RWPE1 (cell line): ENCODE results near the gene ZNF827.

Experiments
- CTCF ChIA-PET: fragments of 350-600 bp; sonication (Branson Sonifier 250); formaldehyde crosslinking; extraction: SDS; loops from one replicate; lab custom pipeline; 2021; lab: Yijun Ruan, JAX
- POLR2A ChIA-PET: fragments of 400-600 bp; formaldehyde crosslinking; extraction: SDS; loops from one replicate; lab custom pipeline; 2020; ENCODE audit warnings: antibody characterized with exemption; ENCODE audit not compliant: low non-redundant PET; lab: Yijun Ruan, JAX
- DNase-seq: peaks from one replicate; pipeline ENCODE4 v3.0.0; 2012; ENCODE audit warnings: low spot score
- H3K27ac ChIP-seq: fragments of 450-650 bp; 2 replicates; pipeline ENCODE4 v1.5.1; 2017
- TF ChIP-seq, protein P1 (sequence below): fragments of 450-650 bp; conservative IDR thresholded peaks from 2 replicates; pipeline ENCODE4 v1.5.1; 2017; ENCODE audit warnings: low read depth, mild to moderate bottlenecking

Gene ZNF827

DNA sequence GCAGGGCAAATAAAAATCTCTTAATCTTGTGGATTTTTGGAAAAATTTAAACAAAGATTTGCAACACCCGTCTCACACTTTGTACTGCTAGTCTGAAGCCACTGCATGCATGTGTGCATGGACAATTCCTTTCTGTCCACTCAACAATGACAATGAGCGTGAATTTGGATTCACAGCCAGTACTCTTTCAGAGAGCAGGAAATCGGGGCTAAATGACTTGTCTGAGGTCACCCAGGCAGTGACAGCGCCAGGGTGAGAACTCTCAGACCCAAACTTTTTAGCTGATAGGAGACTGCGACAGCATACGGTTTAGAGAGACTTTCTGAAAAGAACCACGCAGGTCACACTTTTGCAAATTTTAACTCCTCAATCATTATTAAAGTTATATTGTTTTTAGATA, 90.9 kb downstream of the ZNF827 start:
- ChIA-PET CTCF (interaction anchor here (0.5 to 0.6 kb wide), 2 partner anchors 12 to 177 kb away, joined by 3 to 4 read pairs; no protein-coding TSS in a partner anchor), POLR2A (no interaction called here)
- DNase-seq, result no peak
- H3K27ac ChIP-seq, result no peak overlapping the region
- TF ChIP-seq, protein P1, sequence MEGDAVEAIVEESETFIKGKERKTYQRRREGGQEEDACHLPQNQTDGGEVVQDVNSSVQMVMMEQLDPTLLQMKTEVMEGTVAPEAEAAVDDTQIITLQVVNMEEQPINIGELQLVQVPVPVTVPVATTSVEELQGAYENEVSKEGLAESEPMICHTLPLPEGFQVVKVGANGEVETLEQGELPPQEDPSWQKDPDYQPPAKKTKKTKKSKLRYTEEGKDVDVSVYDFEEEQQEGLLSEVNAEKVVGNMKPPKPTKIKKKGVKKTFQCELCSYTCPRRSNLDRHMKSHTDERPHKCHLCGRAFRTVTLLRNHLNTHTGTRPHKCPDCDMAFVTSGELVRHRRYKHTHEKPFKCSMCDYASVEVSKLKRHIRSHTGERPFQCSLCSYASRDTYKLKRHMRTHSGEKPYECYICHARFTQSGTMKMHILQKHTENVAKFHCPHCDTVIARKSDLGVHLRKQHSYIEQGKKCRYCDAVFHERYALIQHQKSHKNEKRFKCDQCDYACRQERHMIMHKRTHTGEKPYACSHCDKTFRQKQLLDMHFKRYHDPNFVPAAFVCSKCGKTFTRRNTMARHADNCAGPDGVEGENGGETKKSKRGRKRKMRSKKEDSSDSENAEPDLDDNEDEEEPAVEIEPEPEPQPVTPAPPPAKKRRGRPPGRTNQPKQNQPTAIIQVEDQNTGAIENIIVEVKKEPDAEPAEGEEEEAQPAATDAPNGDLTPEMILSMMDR, result no peak

DNA sequence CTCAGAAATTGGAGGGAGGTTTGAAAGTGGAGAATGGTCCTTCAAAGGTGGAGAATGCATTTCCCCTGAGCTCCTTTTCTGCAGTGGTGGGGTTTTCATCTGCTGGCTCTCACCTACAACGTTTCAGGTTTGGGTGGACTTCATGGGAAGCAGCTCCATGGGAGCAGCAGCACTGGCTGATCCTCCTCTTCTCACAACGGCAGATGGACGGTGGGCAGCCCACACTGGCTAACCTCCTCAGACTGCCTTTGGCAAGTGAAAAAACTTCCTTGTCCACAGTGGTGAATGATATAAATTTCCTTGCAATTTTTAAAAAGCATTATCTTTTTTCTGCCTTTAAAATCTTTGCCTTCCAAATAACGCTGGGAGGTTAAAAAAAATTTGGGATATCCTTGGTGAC, 93.5 kb downstream of the ZNF827 start:
- ChIA-PET CTCF (no interaction called here), POLR2A (no interaction called here)
- DNase-seq, result no peak
- no peak overlapping the region for H3K27ac ChIP-seq
- TF ChIP-seq, protein P1, result no peak

DNA sequence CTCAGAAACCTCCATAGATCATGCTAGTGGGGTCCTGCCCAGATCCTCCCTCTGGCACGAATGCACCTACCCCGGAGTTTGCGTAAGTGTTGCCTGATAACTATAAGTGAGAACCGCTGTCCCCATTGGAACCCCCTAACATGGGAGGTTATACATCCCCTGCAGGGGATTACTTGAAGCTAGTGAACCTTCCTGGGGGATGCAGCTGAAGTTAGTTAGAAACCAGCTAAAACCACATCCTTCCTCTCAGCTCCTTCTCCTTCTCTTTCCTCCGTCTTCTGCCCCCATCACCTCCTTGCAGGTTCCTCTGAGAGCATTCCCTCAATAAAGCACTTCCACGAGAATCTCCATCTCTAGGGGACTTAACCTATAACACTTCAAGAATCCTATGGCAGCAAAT, 95.0 kb downstream of the ZNF827 start:
- DNase-seq, result no peak
- POLR2A ChIA-PET, result no interaction called here
- H3K27ac ChIP-seq, result no peak overlapping the region; the same call in 1 of the 2 replicates
- TF ChIP-seq, protein P1, result no peak
- CTCF ChIA-PET, result no interaction called here

DNA sequence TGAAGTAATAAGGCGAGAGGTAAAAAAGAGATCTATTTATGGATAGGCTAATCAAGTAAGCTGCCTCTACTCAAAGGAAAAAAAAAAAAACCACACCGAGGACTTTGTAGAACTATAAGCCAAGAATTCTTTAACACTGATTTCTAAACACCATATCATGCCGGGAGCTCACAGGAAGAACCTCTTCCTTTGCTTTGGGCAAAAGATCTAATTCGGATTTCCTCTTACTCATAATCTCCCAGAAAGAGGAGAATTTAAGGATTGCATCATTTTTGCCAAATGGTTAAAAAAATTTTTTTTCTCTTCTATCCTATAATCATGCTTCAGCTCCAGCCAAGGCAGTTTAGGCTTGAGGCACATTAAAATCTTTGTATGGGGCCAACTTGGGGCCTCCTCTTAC, 95.5 kb downstream of the ZNF827 start:
- H3K27ac ChIP-seq, result no peak overlapping the region
- ChIA-PET CTCF (interaction anchor here (0.5 kb wide), 1 partner anchor 38 kb away, joined by 3 read pairs; no protein-coding TSS in a partner anchor), POLR2A (no interaction called here)
- TF ChIP-seq, protein P1, result no peak
- peak; percentile 15 for DNase-seq

DNA sequence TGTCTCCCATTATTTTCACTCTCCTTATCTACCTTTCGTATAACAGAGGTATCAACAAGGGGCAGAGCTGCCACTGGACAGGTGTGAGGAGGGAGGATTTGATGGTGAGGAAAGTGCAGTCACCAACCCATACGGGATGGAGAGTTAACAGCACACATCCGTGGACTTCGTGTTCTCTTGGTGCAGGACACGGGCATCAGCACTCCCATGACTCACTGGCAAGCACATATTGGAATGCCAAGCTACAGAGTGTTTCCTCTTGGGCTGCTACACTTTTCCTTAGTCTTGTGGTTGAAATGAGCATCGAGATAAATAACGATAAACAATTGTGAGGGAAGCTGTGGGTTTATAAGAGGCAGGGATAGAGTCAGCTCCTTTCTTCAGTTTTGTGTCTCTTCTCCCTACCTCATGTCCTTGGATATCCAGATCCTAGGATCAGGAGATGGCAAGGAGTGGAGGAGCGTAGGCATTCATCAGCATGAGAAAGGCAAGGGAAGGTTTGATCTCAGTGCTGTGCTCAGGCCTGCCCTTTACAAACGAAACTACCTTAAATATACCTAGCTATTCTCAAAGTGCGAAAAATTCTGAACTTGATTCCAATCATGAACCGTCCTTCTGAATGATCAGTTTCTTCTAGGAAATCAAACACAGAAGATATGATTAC, 96.3 kb downstream of the ZNF827 start:
- CTCF ChIA-PET, result interaction anchor here (1.0 kb wide), 1 partner anchor 10 kb away, joined by 3 read pairs; no protein-coding TSS in a partner anchor
- TF ChIP-seq, protein P1, result no peak
- no peak for DNase-seq
- POLR2A ChIA-PET, result no interaction called here
- no peak overlapping the region for H3K27ac ChIP-seq

DNA sequence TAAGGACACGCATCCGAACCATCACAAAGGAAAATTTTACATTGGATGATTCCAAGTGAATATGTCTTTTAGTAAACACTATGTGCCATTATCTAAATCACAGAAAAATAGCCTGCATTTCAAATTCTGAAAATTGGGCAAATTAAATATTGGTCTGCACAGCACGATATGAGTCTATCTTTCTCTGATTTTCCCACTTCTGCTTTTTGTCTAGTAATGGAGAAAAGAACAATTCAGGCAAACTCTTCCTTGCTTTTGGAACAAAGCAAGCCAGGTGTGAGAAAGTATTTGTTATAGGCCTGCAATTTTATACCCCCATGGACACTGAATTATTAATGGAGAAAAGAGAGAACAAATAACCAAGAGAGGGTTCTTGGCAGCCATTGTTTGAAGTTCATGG, 97.8 kb downstream of the ZNF827 start:
- CTCF ChIA-PET, result interaction anchor here (0.6 to 0.8 kb wide), 2 partner anchors 9 to 30 kb away, joined by 3 to 4 read pairs; no protein-coding TSS in a partner anchor
- POLR2A ChIA-PET, result no interaction called here
- no peak overlapping the region for H3K27ac ChIP-seq
- TF ChIP-seq, protein P1, result no peak
- no peak for DNase-seq
